ENCODE results near the gene A4GNT.

- TF ChIP-seq, protein P1, sequence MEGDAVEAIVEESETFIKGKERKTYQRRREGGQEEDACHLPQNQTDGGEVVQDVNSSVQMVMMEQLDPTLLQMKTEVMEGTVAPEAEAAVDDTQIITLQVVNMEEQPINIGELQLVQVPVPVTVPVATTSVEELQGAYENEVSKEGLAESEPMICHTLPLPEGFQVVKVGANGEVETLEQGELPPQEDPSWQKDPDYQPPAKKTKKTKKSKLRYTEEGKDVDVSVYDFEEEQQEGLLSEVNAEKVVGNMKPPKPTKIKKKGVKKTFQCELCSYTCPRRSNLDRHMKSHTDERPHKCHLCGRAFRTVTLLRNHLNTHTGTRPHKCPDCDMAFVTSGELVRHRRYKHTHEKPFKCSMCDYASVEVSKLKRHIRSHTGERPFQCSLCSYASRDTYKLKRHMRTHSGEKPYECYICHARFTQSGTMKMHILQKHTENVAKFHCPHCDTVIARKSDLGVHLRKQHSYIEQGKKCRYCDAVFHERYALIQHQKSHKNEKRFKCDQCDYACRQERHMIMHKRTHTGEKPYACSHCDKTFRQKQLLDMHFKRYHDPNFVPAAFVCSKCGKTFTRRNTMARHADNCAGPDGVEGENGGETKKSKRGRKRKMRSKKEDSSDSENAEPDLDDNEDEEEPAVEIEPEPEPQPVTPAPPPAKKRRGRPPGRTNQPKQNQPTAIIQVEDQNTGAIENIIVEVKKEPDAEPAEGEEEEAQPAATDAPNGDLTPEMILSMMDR (IDR thresholded peaks at IDR 0.05): no peak
- no peak for TF ChIP-seq POLR2A (IDR thresholded peaks at IDR 0.05)
- TF ChIP-seq EP300 (IDR thresholded peaks at IDR 0.05): no peak
These were observed 54.1 kb downstream of the A4GNT start for GRCh38 chr3:138078096-138078495.
